ENCODE measurements around the gene SKI.

SKI gene

GRCh38 chr1:2224170-2224584 is 3.9 kb upstream of the SKI start:
- no peak for TF ChIP-seq CTCF (IDR thresholded peaks at IDR 0.05; ENCODE audit: unreplicated experiment in 3 of 3)
- Mint-ChIP-seq H3K4me3 (peak overlapping the region in 2 of 3 experiments; percentile 14 to 54), H3K4me1 (peaks cover 5% of the 10 kb centered on the region), H3K27ac (no peak overlapping the region), H3K27me3 (ENCODE audit: low read depth) (no peaks in the 10 kb centered on the region), H3K9me3 (no peaks in the 10 kb centered on the region), H3K36me3 (ENCODE audit: low read depth) (no peaks in the 10 kb centered on the region)

GRCh38 chr1:2224631-2225428 is 3.3 kb upstream of the SKI start:
- Mint-ChIP-seq H3K27me3 (ENCODE audit: low read depth) (no peaks in the 10 kb centered on the region), H3K36me3 (ENCODE audit: low read depth) (no peaks in the 10 kb centered on the region), H3K27ac (peak overlapping the region in 2 of 3 experiments; percentile 41 to 75), H3K9me3 (no peaks in the 10 kb centered on the region), H3K4me3 (peak overlapping the region; percentile 37 to 78 (median 77)), H3K4me1 (peaks cover 5% of the 10 kb centered on the region)
- TF ChIP-seq CTCF (IDR thresholded peaks at IDR 0.05; ENCODE audit: unreplicated experiment in 3 of 3) = no peak

- H3K4me3 Mint-ChIP-seq = peak overlapping the region; percentile 88 to 98 (median 96)
- no peak for TF ChIP-seq CTCF (IDR thresholded peaks at IDR 0.05; ENCODE audit: unreplicated experiment in 3 of 3)
- no peaks in the 10 kb centered on the region for H3K9me3 Mint-ChIP-seq
- H3K4me1 Mint-ChIP-seq = peaks cover 18% of the 10 kb centered on the region
- no peaks in the 10 kb centered on the region for H3K27me3 Mint-ChIP-seq (ENCODE audit: low read depth)
- peak overlapping the region; percentile 85 to 99 (median 98) for H3K27ac Mint-ChIP-seq
- H3K36me3 Mint-ChIP-seq (ENCODE audit: low read depth) = no peaks in the 10 kb centered on the region
Measured at GRCh38 chr1:2226525-2227345, 1.4 kb upstream of the SKI start.

- Mint-ChIP-seq H3K4me1 (peaks cover 25% of the 10 kb centered on the region), H3K9me3 (no peaks in the 10 kb centered on the region), H3K27me3 (ENCODE audit: low read depth) (no peaks in the 10 kb centered on the region), H3K36me3 (ENCODE audit: low read depth) (no peaks in the 10 kb centered on the region), H3K4me3 (peak overlapping the region; percentile 73 to 82 (median 79)), H3K27ac (no peak overlapping the region)
- TF ChIP-seq CTCF (IDR thresholded peaks at IDR 0.05; ENCODE audit: unreplicated experiment in 3 of 3) = no peak
Measured at GRCh38 chr1:2227346-2228156, 568 bp upstream of the SKI start.

GRCh38 chr1:2228694-2229036 is 546 bp downstream of the SKI start:
- no peaks in the 10 kb centered on the region for H3K9me3 Mint-ChIP-seq
- H3K27me3 Mint-ChIP-seq (ENCODE audit: low read depth) = no peaks in the 10 kb centered on the region
- peak overlapping the region; percentile 78 to 94 (median 92) for H3K27ac Mint-ChIP-seq
- no peak for TF ChIP-seq CTCF (IDR thresholded peaks at IDR 0.05; ENCODE audit: unreplicated experiment in 3 of 3)
- peak overlapping the region; percentile 95 to 98 (median 97) for H3K4me3 Mint-ChIP-seq
- H3K4me1 Mint-ChIP-seq = peaks cover 36% of the 10 kb centered on the region
- no peaks in the 10 kb centered on the region for H3K36me3 Mint-ChIP-seq (ENCODE audit: low read depth)

All from nephron (organoid).